ENCODE measurements around the gene GOLGA6L22.
"Not testable (repeated sequence)": the region's sequence is repeated elsewhere in the genome, so short reads cannot be mapped to it uniquely, and the experiment has no call there.

The GOLGA6L22 gene

GRCh38 chr15:22498220-22498925 is 39.7 kb downstream of the GOLGA6L22 start:
- H3K4me1 ChIP-seq (ENCODE audit: control insufficient read depth in 2 of 2, insufficient read depth in 2 of 2, low read length in 2 of 2); H3K9me3 ChIP-seq (ENCODE audit: control insufficient read depth in 2 of 2, low read length in 2 of 2); H3K27ac ChIP-seq (ENCODE audit: low read depth in 2 of 2, low read length in 2 of 2); H3K36me3 ChIP-seq (ENCODE audit: control insufficient read depth in 2 of 2, insufficient read depth in 2 of 2, low read length in 2 of 2); H3K9ac ChIP-seq (ENCODE audit: low read depth in 1 of 2, low read length in 2 of 2); H3K4me3 ChIP-seq (ENCODE audit: low read length in 2 of 2); H3K27me3 ChIP-seq (ENCODE audit: control insufficient read depth in 2 of 2, insufficient read depth in 2 of 2, low read length in 2 of 2): not testable (repeated sequence)

GRCh38 chr15:22502272-22502671 is 43.6 kb downstream of the GOLGA6L22 start:
- H3K9me3 ChIP-seq (ENCODE audit: control insufficient read depth in 2 of 2, low read length in 2 of 2); H3K4me3 ChIP-seq (ENCODE audit: low read length in 2 of 2); H3K27ac ChIP-seq (ENCODE audit: low read depth in 2 of 2, low read length in 2 of 2); H3K4me1 ChIP-seq (ENCODE audit: control insufficient read depth in 2 of 2, insufficient read depth in 2 of 2, low read length in 2 of 2); H3K9ac ChIP-seq (ENCODE audit: low read depth in 1 of 2, low read length in 2 of 2); H3K36me3 ChIP-seq (ENCODE audit: control insufficient read depth in 2 of 2, insufficient read depth in 2 of 2, low read length in 2 of 2); H3K27me3 ChIP-seq (ENCODE audit: control insufficient read depth in 2 of 2, insufficient read depth in 2 of 2, low read length in 2 of 2): not testable (repeated sequence)

GRCh38 chr15:22506959-22507358 is 48.3 kb downstream of the GOLGA6L22 start:
- not testable (repeated sequence) for H3K4me1 ChIP-seq (ENCODE audit: control insufficient read depth in 2 of 2, insufficient read depth in 2 of 2, low read length in 2 of 2); H3K27ac ChIP-seq (ENCODE audit: low read depth in 2 of 2, low read length in 2 of 2); H3K4me3 ChIP-seq (ENCODE audit: low read length in 2 of 2); H3K9me3 ChIP-seq (ENCODE audit: control insufficient read depth in 2 of 2, low read length in 2 of 2); H3K9ac ChIP-seq (ENCODE audit: low read depth in 1 of 2, low read length in 2 of 2); H3K36me3 ChIP-seq (ENCODE audit: control insufficient read depth in 2 of 2, insufficient read depth in 2 of 2, low read length in 2 of 2); H3K27me3 ChIP-seq (ENCODE audit: control insufficient read depth in 2 of 2, insufficient read depth in 2 of 2, low read length in 2 of 2)

GRCh38 chr15:22516140-22516539 is 57.4 kb downstream of the GOLGA6L22 start:
- not testable (repeated sequence) for H3K27me3 ChIP-seq (ENCODE audit: control insufficient read depth in 2 of 2, insufficient read depth in 2 of 2, low read length in 2 of 2); H3K9me3 ChIP-seq (ENCODE audit: control insufficient read depth in 2 of 2, low read length in 2 of 2); H3K4me1 ChIP-seq (ENCODE audit: control insufficient read depth in 2 of 2, insufficient read depth in 2 of 2, low read length in 2 of 2); H3K27ac ChIP-seq (ENCODE audit: low read depth in 2 of 2, low read length in 2 of 2); H3K4me3 ChIP-seq (ENCODE audit: low read length in 2 of 2); H3K36me3 ChIP-seq (ENCODE audit: control insufficient read depth in 2 of 2, insufficient read depth in 2 of 2, low read length in 2 of 2); H3K9ac ChIP-seq (ENCODE audit: low read depth in 1 of 2, low read length in 2 of 2)

All from mucosa of rectum (tissue), 2 donors.